Measurements from ENCODE around the gene UPK2.

Gene UPK2

DNA sequence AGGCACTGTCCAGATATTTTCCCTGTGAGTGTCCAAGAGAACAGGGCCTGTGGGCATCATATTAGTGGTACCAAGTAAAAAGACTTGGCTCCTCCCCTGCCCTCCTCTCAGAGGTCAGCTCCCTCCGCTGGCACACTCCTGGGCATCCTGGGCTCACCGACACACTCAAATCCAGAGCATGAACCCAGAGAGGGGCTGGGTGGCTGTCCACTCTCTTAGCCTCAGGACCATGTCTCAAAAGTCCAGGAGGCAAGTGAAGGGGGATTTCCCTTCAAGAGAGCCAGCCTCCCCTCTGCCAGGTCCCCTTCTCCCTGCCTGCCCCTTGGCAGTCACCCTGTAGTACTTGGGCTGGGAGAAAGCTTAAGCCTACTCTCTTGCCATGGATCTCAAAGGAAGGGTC lies 40.7 kb upstream of the UPK2 start:
- Histone ChIP-seq H3K9ac (no peak overlapping the region), H3K27ac (no peak overlapping the region), H3K4me1 (ENCODE audit: low read depth, poor library complexity, severe bottlenecking) (peaks cover 5% of the 10 kb centered on the region), H3K4me2 (no peak overlapping the region), H3K36me3 (ENCODE audit: insufficient read depth) (no peaks in the 10 kb centered on the region), H4K20me1 (ENCODE audit: insufficient read depth) (no peaks in the 10 kb centered on the region), H3K27me3 (ENCODE audit: insufficient read depth, low read depth) (no peaks in the 10 kb centered on the region), H2AFZ (ENCODE audit: low read depth) (no peak overlapping the region), H3K4me3 (IDR thresholded peaks at IDR 0.05; ENCODE audit: insufficient read depth, low read depth, low read length) (no peak overlapping the region), H3K79me2 (ENCODE audit: insufficient read depth, low read depth) (no peaks in the 10 kb centered on the region)
- TF ChIP-seq CTCF (conservative IDR thresholded peaks at IDR 0.05; ENCODE audit: low read depth, low read length): no peak

DNA sequence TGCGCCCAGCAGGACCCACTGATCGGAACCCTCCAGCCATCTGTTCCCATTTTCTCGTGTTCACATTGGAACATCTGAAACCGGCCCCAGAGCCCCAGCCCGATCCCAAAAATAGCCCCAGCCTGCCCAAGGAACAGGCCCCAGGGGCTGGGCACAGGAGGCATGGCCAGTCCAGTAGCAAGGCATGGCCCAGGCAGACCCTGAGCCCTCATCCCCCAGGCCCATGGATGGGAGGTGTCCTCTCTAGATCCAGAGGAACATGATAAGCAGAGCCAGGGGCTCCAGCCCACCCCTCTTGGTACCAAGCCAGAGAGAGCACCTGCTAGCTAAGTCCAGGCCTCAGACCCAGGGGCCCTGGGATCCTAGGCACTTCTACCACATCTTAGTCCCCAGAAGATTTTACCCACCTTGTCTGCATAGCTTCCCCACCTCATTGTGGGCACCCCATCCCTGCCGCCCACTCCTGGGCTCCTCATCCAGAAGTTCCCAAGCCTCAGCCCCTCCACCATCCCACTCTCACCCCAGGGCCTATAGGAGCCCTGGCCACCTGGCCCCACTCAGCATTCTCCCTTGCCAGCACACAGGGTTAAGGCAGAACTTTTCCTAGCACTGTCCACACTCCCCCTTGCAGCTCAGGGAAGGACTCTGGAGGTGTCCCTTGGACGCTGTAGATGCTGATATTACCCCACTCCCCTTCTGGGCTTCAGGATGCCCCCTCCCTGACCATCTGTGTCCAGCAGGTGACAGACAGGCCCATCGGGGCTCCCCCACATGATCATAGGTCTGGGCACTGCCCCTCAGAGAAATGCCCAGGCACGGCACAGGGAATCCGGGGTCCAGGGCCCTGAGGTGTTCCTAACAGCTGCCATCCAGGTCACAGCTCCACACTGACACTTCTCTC lies 39.9 kb upstream of the UPK2 start:
- Histone ChIP-seq H3K79me2 (ENCODE audit: insufficient read depth, low read depth) (no peaks in the 10 kb centered on the region), H2AFZ (ENCODE audit: low read depth) (no peak overlapping the region), H3K27me3 (ENCODE audit: insufficient read depth, low read depth) (no peaks in the 10 kb centered on the region), H3K4me2 (no peak overlapping the region), H3K4me3 (IDR thresholded peaks at IDR 0.05; ENCODE audit: insufficient read depth, low read depth, low read length) (no peak overlapping the region), H4K20me1 (ENCODE audit: insufficient read depth) (no peaks in the 10 kb centered on the region), H3K9ac (no peak overlapping the region), H3K27ac (no peak overlapping the region), H3K36me3 (ENCODE audit: insufficient read depth) (no peaks in the 10 kb centered on the region), H3K4me1 (ENCODE audit: low read depth, poor library complexity, severe bottlenecking) (peaks cover 5% of the 10 kb centered on the region)
- no peak for TF ChIP-seq CTCF (conservative IDR thresholded peaks at IDR 0.05; ENCODE audit: low read depth, low read length)

- Histone ChIP-seq H3K27me3 (ENCODE audit: insufficient read depth, low read depth) (no peaks in the 10 kb centered on the region), H3K4me1 (ENCODE audit: low read depth, poor library complexity, severe bottlenecking) (peaks cover 5% of the 10 kb centered on the region), H3K4me2 (no peak overlapping the region), H3K79me2 (ENCODE audit: insufficient read depth, low read depth) (no peaks in the 10 kb centered on the region), H2AFZ (ENCODE audit: low read depth) (no peak overlapping the region), H3K27ac (no peak overlapping the region), H3K9ac (no peak overlapping the region), H4K20me1 (ENCODE audit: insufficient read depth) (no peaks in the 10 kb centered on the region), H3K36me3 (ENCODE audit: insufficient read depth) (no peaks in the 10 kb centered on the region), H3K4me3 (IDR thresholded peaks at IDR 0.05; ENCODE audit: insufficient read depth, low read depth, low read length) (no peak overlapping the region)
- no peak for TF ChIP-seq CTCF (conservative IDR thresholded peaks at IDR 0.05; ENCODE audit: low read depth, low read length)
These were observed 39.2 kb upstream of the UPK2 start for GRCh38 chr11:118916842-118917388.

DNA sequence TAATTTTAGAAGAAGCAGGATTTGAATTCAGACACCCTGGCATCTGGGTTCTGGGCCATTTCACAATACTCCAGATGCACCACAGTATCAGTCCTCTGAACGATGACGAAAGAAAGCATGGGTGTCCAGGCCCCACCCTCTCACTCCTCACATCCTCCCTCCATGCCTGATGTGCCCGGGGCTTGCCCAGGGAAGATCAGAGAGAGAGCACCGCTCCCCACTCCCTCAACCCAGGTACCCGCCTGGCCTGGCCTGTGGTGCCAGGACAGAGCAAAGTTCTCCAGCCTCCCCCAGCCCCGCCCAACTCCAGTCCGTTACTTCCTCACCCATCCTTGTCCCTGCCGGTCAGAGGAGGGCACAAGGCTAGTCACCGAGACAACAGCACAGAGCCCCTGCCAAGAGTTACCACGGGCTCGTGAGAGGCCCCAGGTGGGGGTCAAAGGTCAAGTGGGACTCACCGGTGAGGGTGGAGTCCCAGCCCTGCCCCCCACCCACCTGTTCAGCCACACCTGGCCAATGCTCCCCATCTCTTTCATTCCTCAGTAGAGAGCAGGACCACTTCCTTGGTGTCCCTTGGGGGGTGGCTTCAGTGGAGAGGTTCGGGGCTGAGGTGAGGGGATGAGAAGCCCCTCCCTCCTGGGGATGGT lies 38.5 kb upstream of the UPK2 start:
- Histone ChIP-seq H3K9ac (no peak overlapping the region), H3K27me3 (ENCODE audit: insufficient read depth, low read depth) (no peaks in the 10 kb centered on the region)

More for the DNA sequence above, 38.5 kb upstream of the UPK2 start:
- Histone ChIP-seq H3K36me3 (ENCODE audit: insufficient read depth) (no peaks in the 10 kb centered on the region), H3K4me2 (no peak overlapping the region), H2AFZ (ENCODE audit: low read depth) (no peak overlapping the region), H3K4me3 (IDR thresholded peaks at IDR 0.05; ENCODE audit: insufficient read depth, low read depth, low read length) (no peak overlapping the region), H3K79me2 (ENCODE audit: insufficient read depth, low read depth) (no peaks in the 10 kb centered on the region), H3K4me1 (ENCODE audit: low read depth, poor library complexity, severe bottlenecking) (peaks cover 5% of the 10 kb centered on the region), H3K27ac (no peak overlapping the region), H4K20me1 (ENCODE audit: insufficient read depth) (no peaks in the 10 kb centered on the region)
- no peak for TF ChIP-seq CTCF (conservative IDR thresholded peaks at IDR 0.05; ENCODE audit: low read depth, low read length)

Measured in KMS-11 (cell line).